HG03108 (cell line): ENCODE results near the gene OR2L2.
"Not testable (repeated sequence)": the region's sequence is repeated elsewhere in the genome, so short reads cannot be mapped to it uniquely, and the experiment has no call there.

Experiments
- ATAC-seq: cut with Tn5 transposase; IDR thresholded peaks from one replicate; pipeline ENCODE4 v1.9.1; 2021; ENCODE audit warnings: moderate library complexity; ENCODE audit not compliant: unreplicated experiment

The OR2L2 gene, protein sequence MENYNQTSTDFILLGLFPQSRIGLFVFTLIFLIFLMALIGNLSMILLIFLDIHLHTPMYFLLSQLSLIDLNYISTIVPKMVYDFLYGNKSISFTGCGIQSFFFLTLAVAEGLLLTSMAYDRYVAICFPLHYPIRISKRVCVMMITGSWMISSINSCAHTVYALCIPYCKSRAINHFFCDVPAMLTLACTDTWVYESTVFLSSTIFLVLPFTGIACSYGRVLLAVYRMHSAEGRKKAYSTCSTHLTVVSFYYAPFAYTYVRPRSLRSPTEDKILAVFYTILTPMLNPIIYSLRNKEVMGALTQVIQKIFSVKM

DNA sequence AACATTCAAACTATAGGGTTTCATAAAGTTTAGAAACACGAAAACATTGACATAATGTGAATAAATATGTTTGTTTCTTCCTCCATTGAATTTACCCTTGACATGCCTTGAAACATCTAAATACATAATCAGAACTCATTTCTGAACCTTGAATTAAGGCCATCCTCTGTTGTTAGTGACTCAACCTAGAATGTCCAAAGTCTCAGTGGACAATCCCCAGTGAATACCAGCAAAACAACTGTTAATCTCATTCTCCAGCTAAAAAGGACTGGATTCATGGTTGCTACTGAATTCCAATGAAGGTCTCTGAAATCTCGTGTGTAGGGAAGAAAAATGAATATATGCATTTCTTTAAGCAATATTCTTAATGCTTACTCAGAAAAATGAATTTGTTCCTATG lies at the start of gene OR2L2:
OR2L2 (plus strand) TSS at position 301 of the 400 bp plus-strand sequence. CDS start 8,198 bp downstream, outside the sequence.
- no peak for ATAC-seq

DNA sequence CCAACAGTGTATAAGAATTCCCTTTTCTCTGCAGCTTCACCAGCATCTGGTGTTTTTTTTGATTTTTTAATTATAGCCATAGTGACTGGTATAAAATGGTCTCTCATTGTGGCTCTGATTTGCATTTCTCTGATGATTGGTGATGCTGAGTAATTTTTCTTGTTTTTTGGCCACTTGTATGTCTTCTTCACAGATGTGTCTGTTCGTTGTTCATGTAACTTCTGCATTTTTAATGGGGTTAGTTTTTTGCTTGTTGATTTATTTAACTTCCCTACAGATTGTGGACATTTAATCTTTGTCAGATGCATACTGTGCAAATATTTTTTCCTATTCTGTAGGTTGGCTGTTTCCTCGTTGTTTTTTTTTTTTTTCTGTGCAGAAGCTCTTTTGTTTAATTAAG lies 36.9 kb upstream of the OR2L2 start:
- ATAC-seq = no peak

DNA sequence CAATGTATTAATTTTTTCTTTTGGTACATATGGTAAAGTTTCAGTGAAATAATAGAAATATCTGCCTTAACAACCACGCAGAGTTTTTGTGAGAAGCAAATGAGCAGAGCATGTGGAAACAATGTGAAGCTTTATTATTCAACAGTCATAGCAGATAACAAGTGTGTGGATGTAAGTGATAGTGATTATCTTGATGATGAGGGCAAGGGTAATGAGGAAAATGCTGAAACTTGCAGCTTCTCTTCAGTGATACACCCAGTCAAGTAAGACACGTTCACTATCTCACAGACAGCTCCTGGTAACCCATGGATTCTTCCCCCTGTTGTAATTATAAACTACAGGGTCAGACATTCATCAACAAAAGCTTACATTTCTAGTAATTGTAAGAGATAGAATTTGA lies 31.1 kb upstream of the OR2L2 start:
- no peak for ATAC-seq

DNA sequence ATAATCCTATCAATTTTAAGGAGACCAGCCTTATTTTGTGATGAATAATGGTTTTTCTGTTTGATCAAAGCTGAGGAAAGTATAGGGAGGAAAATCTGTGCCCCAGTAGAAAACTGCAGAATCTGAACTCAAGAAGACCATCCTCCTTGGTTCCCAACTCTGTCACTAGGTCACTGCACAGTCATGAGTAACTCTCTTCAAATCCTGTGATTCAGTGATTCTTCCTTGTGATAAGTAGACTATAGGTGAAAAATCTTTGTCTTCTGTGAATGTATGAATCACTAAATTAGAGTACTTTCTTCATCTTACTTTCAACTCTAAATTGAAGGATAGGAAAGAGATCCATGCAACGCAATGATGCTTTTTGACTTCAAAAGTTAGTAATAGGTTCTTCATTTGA lies 29.7 kb upstream of the OR2L2 start:
- ATAC-seq = no peak

DNA sequence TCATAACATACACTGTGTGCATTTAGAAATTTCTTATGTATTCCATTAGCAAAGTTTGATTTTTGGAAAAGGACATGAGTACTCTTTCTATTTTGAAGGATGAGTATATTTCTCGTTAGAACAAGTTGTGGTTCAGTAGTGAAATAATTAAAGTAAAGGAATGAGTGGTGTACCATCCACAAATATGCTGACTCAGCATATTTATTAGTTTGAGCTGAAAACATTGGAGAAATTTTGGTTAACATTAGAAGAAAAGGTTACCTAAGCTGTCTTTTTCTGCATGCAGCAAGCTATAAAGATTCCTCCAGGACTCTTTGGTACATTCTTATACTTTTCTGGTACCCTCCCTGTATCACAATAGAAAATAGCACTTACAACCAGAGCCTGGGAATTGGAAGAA lies 22.1 kb upstream of the OR2L2 start:
- ATAC-seq = no peak

DNA sequence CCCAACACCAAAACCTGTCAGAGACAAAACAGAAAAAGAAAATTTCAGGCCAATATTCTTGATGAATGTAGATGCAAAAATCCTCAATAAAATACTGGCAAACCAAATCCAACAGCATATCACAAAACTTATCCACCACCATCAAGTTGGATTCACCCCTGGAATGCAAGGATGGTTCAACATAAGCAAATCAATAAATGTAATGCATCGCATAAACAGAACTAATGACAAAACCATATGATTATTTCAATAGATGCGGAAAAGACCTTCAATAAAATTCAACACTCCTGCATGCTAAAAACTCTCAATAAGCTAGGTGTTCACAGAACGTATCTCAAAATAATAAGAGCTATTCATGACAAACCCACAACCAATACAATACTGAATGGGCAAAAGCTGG lies 20.2 kb upstream of the OR2L2 start:
- no peak for ATAC-seq

DNA sequence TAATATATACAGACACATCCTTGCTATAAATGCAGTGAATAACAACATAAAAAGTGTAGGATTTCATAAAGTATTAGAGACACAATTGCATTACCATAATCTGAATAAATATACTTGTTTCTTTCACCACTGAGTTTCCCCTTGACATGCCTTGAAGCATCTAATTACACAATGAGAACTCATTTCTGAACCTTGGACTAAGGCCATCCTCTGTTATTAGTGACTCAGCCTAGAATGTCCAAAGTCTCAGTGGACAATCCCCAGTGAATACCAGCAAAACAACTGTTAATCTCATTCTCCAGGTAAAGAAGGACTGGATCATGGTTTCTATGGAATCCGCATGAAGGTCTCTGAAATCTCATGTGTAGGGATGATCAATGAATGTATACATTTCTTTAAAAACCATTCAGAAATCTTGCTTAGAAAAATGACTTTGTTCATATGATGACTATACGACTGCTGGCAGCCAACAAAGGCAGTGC lies 16.6 kb upstream of the OR2L2 start, which contains the start of gene OR2L5:
OR2L5 (plus strand) TSS at position 432 of the 482 bp plus-strand sequence. CDS start 8,288 bp downstream, outside the sequence.
- no peak for ATAC-seq

DNA sequence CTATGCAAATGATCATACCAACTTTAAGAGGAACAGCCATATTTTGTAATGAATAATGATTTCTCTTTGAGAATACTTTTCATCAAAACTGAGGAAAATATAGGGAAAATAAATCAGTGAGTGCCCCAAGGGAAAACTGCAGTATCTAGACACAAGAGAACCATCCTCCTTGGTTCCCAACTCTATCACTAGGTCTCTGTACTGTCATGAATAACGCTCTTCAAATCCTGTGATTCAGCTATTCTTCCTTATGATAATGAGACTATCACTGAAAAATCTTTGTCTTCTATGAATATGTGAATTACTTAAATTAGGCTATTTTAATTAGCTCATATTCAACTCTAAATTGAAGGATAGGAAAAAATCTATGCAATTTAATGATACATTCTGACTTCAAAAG lies 14.1 kb upstream of the OR2L2 start:
- no peak for ATAC-seq

DNA sequence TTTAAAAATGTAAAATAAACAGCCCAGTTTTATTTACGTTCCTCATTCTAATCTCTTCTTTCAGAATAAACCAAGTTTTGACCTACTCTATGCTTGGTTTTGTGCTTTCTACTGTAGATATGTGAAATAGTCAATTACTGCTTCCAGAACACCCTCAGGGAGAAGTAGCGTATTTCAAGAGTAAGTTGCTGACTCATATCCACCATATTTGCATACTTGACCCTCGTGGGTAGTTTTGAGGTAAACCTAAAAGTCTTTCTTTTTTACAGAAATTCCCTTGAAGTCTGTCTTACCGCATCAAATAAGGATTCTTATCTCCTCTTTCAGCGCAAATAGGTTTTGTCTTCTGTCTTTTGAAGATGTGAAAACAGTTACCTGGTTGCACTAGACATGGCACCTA lies 15.3 kb downstream of the OR2L2 start:
- ATAC-seq = no peak

DNA sequence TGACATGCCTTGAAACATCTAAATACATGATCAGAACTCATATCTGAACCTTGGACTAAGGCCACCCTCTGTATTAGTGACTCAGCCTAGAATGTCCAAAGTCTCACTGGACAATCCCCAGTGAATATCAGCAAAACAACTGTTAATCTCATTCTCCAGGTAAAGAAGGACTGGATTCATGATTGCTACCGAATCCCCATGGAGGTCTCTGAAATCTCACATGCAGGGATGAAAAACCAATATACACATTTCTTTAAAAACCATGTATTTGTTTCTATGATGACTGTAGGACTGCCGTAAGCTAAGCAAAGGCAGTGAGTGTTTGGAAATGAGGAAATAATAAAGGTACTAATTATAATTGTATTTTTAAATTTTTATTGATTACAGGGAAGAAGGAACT lies 16.7 kb downstream of the OR2L2 start, which contains the start of gene OR2L3:
OR2L3 (plus strand) TSS at position 301 of the 400 bp plus-strand sequence. CDS start 13,846 bp downstream, outside the sequence.
- ATAC-seq = no peak

DNA sequence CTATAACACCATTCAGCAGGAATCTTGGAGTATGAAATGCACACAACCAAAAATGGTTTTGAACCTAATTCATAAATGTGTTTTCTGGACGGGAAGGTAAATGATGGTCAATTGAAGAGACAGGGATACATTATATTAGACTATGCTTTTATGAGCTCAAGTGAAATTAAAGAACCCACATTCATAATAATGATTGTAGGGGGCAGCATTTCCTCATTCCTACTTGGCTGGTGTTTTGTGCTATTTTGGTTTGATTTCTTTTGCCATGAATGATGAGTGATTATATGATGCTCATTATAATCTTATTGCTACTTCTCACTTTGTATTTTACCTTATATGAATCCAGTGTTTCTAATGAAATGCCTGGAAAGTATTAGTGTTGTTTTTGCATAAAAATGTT lies 17.1 kb downstream of the OR2L2 start:
- no peak for ATAC-seq

DNA sequence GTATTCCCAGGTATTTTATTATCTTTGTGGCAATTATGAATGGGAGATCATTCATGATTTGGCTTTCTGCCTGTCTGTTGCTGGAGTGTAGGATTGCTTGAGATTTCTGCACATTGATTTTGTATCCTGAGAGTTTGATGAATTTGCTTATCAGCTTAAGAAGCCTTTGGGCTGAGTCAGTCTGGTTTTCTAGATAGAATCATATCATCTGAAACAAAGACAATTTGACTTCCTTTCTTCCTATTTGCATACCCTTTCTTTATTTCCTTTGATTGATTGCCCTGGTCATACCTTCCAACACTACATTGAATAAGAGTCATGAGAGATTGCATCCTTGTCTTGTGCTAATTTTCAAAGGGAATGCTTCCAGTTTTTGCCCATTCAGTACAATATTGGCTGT lies 24.8 kb downstream of the OR2L2 start:
- ATAC-seq = no peak

DNA sequence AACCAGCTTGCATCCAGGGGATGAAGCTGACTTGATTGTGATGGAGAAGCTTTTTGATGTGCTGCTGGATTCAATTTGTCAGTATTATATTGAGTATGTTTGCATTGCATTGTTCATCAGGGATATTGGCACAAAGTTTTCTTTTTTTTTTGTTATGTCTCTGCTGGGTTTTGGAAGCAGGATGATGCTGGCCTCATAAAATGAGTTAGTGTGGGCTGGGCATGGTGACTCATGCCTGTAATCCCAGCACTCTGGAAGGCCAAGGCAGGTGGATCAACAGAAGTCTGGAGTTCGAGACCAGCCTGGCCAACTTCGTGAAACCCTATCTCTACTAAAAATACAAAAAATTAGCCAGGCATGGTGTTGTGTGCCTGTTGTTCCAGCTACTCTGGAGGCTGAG lies 25.4 kb downstream of the OR2L2 start:
- ATAC-seq = no peak

DNA sequence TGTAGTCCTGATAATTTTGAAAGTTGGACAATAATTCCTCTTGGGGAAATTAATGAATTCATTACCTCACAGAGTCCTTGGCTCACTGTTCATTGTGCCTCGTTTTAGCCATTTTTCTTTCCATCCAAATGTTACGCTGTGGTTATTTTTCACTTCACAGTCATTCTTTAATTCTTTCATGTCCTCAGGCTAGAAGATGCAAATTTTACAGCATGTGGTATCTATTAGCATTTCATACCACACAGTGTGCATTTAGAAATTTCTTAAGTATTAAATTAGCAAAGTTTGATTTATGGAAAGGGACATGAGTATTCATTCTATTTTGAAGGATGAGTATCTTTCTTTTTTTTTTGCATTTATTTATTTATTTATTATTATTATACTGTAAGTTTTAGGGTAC lies 35.2 kb downstream of the OR2L2 start:
- no peak for ATAC-seq

DNA sequence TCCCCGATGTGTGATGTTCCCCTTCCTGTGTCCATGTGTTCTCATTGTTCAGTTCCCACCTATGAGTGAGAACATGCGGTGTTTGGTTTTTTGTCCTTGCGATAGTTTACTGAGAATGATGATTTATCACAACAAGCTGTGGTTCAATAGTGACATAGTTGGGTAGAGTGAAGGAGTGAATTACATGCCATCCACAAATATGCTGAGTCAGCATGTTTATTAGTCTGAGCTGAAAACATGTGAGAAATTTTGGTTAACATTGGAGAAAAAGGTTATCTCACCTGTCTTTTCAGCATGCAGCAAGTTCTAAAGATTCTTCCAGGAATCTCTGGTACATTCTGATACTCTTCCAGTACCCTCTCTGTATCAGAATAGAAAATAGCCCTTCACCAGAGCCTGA lies 35.7 kb downstream of the OR2L2 start:
- no peak for ATAC-seq

DNA sequence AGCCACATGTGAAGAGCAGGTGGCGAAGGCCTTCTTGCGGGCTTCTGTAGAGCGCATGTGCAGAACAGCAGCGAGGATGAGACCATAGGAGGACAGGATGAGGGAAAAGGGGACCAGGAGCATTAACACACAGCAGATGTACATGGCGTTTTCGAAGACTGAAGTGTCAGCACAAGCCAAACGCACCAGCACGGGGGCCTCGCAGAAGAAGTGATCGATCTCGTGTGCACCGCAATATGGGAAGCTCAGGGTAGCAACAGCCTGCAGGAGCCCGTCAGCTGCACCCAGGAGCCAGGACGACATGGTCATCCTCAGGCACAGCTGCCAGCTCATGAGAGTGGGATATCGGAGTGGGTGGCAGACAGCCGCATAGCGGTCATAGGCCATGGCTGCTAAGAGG lies 54.0 kb downstream of the OR2L2 start:
- ATAC-seq = not testable (repeated sequence)
